ENCODE data around the gene SEC14L2.

GRCh38 chr22:30354644-30355043 is 42.2 kb upstream of the SEC14L2 start:
- TF ChIP-seq CTCF (conservative IDR thresholded peaks at IDR 0.05) (no peak), EZH2 (IDR thresholded peaks at IDR 0.05; ENCODE audit: low read depth) (no peak)
